Activated CD4-positive, CD25-positive, alpha-beta regulatory T cell (primary cell): ENCODE results near the gene UFSP2.
"Not testable (repeated sequence)": the region's sequence is repeated elsewhere in the genome, so short reads cannot be mapped to it uniquely, and the experiment has no call there.

Experiments used
- DNase-seq, 4 experiments: peaks; one replicate each; lab custom pipeline; 2025; lab: John Stamatoyannopoulos, UW

The UFSP2 gene

GRCh38 chr4:185384061-185384460 lies 41.7 kb downstream of the UFSP2 start:
- no peak for DNase-seq

- DNase-seq, result no peak
These were observed 42.3 kb downstream of the UFSP2 start for GRCh38 chr4:185383451-185383850.

GRCh38 chr4:185382754-185383153 lies 43.0 kb downstream of the UFSP2 start:
- DNase-seq, result no peak

- no peak for DNase-seq
These were observed 44.2 kb downstream of the UFSP2 start for GRCh38 chr4:185381288-185382196.

- DNase-seq, result no peak
These were observed 45.4 kb downstream of the UFSP2 start for GRCh38 chr4:185380320-185380719.

GRCh38 chr4:185379326-185380295 lies 46.2 kb downstream of the UFSP2 start:
- no peak for DNase-seq

GRCh38 chr4:185378264-185378663 lies 47.5 kb downstream of the UFSP2 start:
- no peak for DNase-seq

GRCh38 chr4:185374573-185374972 lies 51.2 kb downstream of the UFSP2 start:
- DNase-seq, result no peak

- DNase-seq, result no peak
These were observed 51.7 kb downstream of the UFSP2 start for GRCh38 chr4:185374027-185374426.

- DNase-seq, result no peak
These were observed 54.1 kb downstream of the UFSP2 start for GRCh38 chr4:185371702-185372101.

- DNase-seq, result no peak
These were observed 55.4 kb downstream of the UFSP2 start for GRCh38 chr4:185370268-185370949.

GRCh38 chr4:185369731-185370130 lies 56.0 kb downstream of the UFSP2 start:
- no peak for DNase-seq

- no peak for DNase-seq
These were observed 60.9 kb downstream of the UFSP2 start for GRCh38 chr4:185364886-185365285.

- no peak for DNase-seq
These were observed 62.5 kb downstream of the UFSP2 start for GRCh38 chr4:185363251-185363650.

GRCh38 chr4:185362570-185362969 lies 63.2 kb downstream of the UFSP2 start:
- not testable (repeated sequence) for DNase-seq

GRCh38 chr4:185361872-185362271 lies 63.9 kb downstream of the UFSP2 start:
- no peak for DNase-seq

GRCh38 chr4:185359767-185360446 lies 65.9 kb downstream of the UFSP2 start:
- no peak for DNase-seq

GRCh38 chr4:185358959-185359358 lies 66.8 kb downstream of the UFSP2 start:
- DNase-seq, result no peak

- DNase-seq, result no peak
These were observed 67.2 kb downstream of the UFSP2 start for GRCh38 chr4:185358514-185358913.

GRCh38 chr4:185357733-185358440 lies 67.9 kb downstream of the UFSP2 start:
- DNase-seq, result no peak

- no peak for DNase-seq
These were observed 68.6 kb downstream of the UFSP2 start for GRCh38 chr4:185357211-185357610.
